ENCODE results near the gene NPHP1.
"Not testable (repeated sequence)": the region's sequence is repeated elsewhere in the genome, so short reads cannot be mapped to it uniquely, and the experiment has no call there.

Gene NPHP1

GRCh38 chr2:110126086-110126773 is 78.6 kb downstream of the NPHP1 start:
- no peak for TF ChIP-seq POLR2A (IDR thresholded peaks at IDR 0.05; ENCODE audit: low read length)
- DNase-seq = no peak

GRCh38 chr2:110124939-110125691 is 79.7 kb downstream of the NPHP1 start:
- DNase-seq = no peak
- TF ChIP-seq POLR2A (IDR thresholded peaks at IDR 0.05; ENCODE audit: low read length) = no peak
- TF ChIP-seq GATA1 (IDR thresholded peaks at IDR 0.05; ENCODE audit: low read depth, low read length) = no peak

GRCh38 chr2:110124038-110124825 is 80.6 kb downstream of the NPHP1 start:
- TF ChIP-seq POLR2A (IDR thresholded peaks at IDR 0.05; ENCODE audit: low read length) (no peak), GATA1 (IDR thresholded peaks at IDR 0.05; ENCODE audit: low read depth, low read length) (no peak)
- DNase-seq = no peak

GRCh38 chr2:110121592-110121991 is 83.2 kb downstream of the NPHP1 start:
- no peak for DNase-seq
- no peak for TF ChIP-seq GATA1 (IDR thresholded peaks at IDR 0.05; ENCODE audit: low read depth, low read length)
- no peak for TF ChIP-seq POLR2A (IDR thresholded peaks at IDR 0.05; ENCODE audit: low read length)

GRCh38 chr2:110121052-110121334 is 83.8 kb downstream of the NPHP1 start:
- no peak for TF ChIP-seq POLR2A (IDR thresholded peaks at IDR 0.05; ENCODE audit: low read length)
- TF ChIP-seq GATA1 (IDR thresholded peaks at IDR 0.05; ENCODE audit: low read depth, low read length) = no peak
- no peak for DNase-seq

GRCh38 chr2:110120171-110121051 is 84.4 kb downstream of the NPHP1 start:
- TF ChIP-seq GATA1 (IDR thresholded peaks at IDR 0.05; ENCODE audit: low read depth, low read length) (no peak), POLR2A (IDR thresholded peaks at IDR 0.05; ENCODE audit: low read length) (no peak)
- no peak for DNase-seq

GRCh38 chr2:110116033-110116710 is 88.6 kb downstream of the NPHP1 start:
- no peak for TF ChIP-seq POLR2A (IDR thresholded peaks at IDR 0.05; ENCODE audit: low read length)
- no peak for TF ChIP-seq GATA1 (IDR thresholded peaks at IDR 0.05; ENCODE audit: low read depth, low read length)
- DNase-seq = no peak

- TF ChIP-seq POLR2A (IDR thresholded peaks at IDR 0.05; ENCODE audit: low read length) (no peak), GATA1 (IDR thresholded peaks at IDR 0.05; ENCODE audit: low read depth, low read length) (no peak)
- DNase-seq = no peak
Measured at GRCh38 chr2:110115291-110116032, 89.4 kb downstream of the NPHP1 start, which contains the start of gene MALL. MALL (minus strand) TSS chr2:110115822; CDS start chr2:110115792, 30 bp downstream.

GRCh38 chr2:110114831-110115255 is 90.0 kb downstream of the NPHP1 start:
- TF ChIP-seq GATA1 (IDR thresholded peaks at IDR 0.05; ENCODE audit: low read depth, low read length) (no peak), POLR2A (IDR thresholded peaks at IDR 0.05; ENCODE audit: low read length) (no peak)
- DNase-seq = no peak

- DNase-seq = no peak
- TF ChIP-seq GATA1 (IDR thresholded peaks at IDR 0.05; ENCODE audit: low read depth, low read length) (no peak), POLR2A (IDR thresholded peaks at IDR 0.05; ENCODE audit: low read length) (no peak)
Measured at GRCh38 chr2:110113961-110114591, 90.7 kb downstream of the NPHP1 start.

- not testable (repeated sequence) for DNase-seq
Measured at GRCh38 chr2:110108291-110108690, 96.5 kb downstream of the NPHP1 start.

Data from erythroblast (primary cell).